8988T (cell line): ENCODE data around the gene ATOSA.
A peak's percentile ranks its signal among the peaks of the same experiment; 100 is the strongest.

ENCODE experiments used
- DNase-seq: peaks from one replicate; pipeline ENCODE4 v3.0.0; 2011

The ATOSA gene

DNA sequence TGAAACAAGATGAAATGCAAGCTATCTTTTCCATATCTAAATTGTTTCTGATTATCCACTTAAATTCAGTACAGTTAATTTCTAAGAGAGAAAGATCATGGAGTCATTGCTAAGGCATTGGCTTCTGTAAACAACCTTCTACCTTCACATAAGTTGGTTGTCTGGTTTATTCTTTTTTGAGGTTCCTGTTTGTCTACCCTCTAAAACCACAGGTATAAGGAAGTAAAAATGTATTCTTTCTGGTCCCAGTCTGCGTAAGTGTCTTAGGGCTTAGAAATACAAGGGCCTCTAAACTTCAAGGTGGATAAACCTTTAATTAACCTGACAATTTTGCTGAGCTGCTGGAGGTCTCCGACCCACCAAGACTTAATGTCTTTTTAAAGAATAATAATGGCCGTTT, 3.6 kb upstream of the ATOSA start:
- no peak for DNase-seq

DNA sequence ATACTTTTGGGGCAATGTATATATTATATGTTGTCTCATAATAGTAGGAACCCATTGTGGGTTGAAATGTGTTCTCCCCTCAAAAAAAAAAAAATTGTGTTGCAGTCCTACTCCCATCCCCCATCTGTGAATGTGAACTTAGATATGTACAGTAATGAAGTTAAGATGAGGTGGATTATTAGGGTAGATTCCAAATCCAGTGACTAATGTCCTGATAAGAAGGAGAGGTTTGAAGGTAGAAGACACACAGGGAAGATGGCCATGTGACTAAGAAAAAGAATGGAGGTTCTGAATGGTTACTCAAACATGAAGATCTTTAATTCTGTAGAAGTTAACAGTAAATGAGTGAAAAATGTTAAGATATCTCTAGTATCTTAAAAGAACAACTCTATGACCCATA, 3.0 kb upstream of the ATOSA start:
- no peak for DNase-seq

DNA sequence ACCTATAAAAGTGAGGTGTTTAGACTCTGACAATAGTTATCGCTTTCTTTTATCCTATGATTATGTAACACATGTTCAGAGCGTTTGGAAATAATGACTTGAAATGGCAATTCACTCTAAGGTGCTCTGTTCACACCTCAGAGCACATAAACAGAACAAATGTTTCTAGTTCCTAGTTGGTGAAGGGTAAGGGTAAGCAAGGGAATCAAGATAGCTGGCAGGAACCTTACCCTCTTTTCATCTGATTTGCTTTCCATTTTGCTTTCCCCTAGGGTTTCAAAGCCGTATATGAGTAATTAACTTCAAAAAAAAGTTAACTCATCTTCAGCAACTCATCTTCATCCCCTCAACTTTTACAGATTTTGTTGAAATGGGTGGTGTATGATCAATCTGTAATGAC, 2.3 kb upstream of the ATOSA start:
- no peak for DNase-seq

GRCh38 chr15:52680761-52681160, 1.6 kb upstream of the ATOSA start:
- no peak for DNase-seq

- DNase-seq, result no peak
Measured at GRCh38 chr15:52680041-52680391, 828 bp upstream of the ATOSA start.

GRCh38 chr15:52678468-52679231, 538 bp downstream of the ATOSA start:
- peak; percentile 5 for DNase-seq

DNA sequence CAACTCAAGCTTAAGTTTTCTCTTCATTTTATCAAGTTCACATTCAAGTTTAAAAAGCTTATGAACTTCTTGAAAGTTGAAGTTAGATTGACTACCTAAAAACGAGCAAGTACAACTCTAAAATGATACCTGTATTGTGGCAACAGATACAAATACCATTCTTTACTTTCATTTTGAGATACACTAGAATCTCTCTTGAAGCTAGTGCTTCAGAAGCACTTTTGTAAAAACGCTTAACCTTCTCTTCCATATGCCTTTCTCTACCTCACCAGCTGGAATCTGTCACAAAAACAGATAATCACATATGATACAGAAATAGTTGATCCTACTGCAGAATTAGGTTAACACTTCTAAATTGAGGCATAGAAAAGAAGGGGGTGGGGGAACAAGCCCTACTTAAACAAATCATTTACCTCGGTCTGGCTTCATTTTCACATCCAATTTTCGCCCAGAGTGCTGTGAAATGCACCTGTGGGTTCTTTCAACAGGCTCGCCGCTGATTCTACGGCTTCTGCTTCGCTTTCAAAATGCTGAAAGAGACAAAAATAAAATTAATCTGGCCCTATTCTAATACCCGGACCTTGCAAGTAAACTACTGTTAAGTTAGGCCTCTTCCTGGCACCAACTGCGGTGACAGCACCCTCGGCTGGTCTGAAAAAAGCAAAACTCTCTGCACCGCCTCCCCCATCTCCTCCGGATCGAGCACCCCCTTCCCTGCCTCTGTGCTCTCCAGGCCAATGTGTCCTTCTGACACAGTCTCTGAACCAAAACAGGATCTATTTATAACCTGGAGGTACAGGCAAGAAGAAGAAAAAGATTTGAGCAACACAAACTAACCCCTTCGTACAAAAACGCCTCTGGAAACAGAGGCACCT, 1.4 kb downstream of the ATOSA start:
- no peak for DNase-seq

DNA sequence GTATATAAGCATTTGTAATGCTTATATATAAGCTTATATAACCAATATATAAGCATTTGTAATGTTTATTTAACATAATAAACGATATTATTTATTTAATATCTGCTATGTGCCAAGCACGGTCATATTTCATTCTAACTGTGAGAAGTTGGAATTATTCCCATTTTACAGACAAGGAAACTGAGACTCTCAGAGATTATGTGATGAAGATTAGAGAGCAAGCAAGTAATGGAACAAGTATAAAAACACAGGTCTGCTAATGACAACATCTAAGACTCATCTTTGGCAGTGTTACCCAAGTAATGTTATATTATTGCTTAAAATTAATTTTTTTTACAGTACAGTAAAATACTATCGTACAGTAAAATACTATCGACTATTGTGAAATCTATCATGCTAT, 4.4 kb downstream of the ATOSA start:
- no peak for DNase-seq

- DNase-seq, result no peak
Measured at GRCh38 chr15:52673734-52674133, 5.5 kb downstream of the ATOSA start.

- DNase-seq, result no peak
Measured at GRCh38 chr15:52673312-52673711, 5.9 kb downstream of the ATOSA start.

DNA sequence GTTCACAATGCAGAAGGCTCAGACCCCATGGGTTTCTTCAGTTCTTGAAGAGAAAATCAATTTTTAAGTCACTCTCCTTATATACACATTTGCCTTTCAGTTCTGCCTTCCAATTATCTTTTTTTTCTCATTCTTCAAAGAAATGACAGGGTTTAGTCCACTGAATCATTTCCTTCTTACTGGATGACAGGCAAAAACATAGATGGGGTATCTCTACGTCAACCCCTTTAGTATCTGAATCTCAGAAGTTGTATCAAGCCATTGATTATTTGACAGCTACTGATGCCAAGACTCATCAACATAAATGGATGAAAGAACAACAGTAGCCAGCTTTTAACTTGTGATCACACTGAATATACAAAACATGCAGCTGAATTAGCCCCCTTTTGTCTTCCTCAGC, 6.5 kb downstream of the ATOSA start:
- DNase-seq, result no peak

GRCh38 chr15:52670087-52670486, 9.1 kb downstream of the ATOSA start:
- no peak for DNase-seq

GRCh38 chr15:52668133-52668532, 11.1 kb downstream of the ATOSA start:
- DNase-seq, result no peak

DNA sequence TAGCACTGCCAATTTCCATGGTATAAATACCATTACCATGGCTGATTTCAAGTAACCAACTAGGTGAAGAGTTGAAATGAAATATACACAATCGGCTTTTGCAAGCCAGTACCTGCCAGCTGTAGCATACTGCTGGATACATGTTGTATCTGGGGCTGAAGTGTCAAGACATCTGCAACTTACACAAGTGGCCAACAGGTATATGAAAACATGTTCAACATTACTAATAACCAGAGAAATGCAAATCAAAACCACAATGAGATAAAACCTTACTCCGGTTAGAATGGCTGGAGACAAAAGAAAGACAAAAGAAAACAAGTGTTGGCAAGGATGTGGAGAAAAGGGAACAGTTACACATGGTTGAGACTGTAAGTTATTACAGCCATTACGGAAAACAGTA, 11.6 kb downstream of the ATOSA start:
- no peak for DNase-seq

GRCh38 chr15:52663536-52664294, 15.5 kb downstream of the ATOSA start:
- no peak for DNase-seq

GRCh38 chr15:52661909-52662308, 17.3 kb downstream of the ATOSA start:
- DNase-seq, result no peak

- no peak for DNase-seq
Measured at GRCh38 chr15:52660192-52660591, 19.0 kb downstream of the ATOSA start.

DNA sequence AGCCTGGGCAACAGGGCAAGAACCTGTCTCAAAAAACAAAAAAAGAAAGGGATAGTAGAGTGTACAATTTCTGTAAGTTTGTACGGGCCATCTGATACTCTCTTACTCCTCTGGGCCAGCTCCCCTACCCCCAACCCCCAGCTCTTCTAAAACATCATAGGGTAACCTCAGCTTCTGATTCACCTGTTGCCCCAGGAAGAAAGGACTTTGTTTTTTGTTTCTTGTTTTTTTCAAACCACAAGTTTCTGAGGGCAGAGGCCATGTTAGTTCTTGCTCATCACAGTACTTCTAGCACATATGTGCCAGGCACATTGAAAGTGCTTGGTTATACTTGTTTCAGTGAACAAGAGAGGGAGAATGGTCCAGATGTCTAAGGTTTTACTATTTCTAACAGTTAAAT, 20.2 kb downstream of the ATOSA start:
- no peak for DNase-seq

GRCh38 chr15:52657338-52657737, 21.9 kb downstream of the ATOSA start:
- no peak for DNase-seq

GRCh38 chr15:52656412-52656811, 22.8 kb downstream of the ATOSA start:
- no peak for DNase-seq

GRCh38 chr15:52653431-52653964, 25.7 kb downstream of the ATOSA start:
- DNase-seq, result no peak

- no peak for DNase-seq
Measured at GRCh38 chr15:52652984-52653383, 26.2 kb downstream of the ATOSA start.

GRCh38 chr15:52652286-52652685, 26.9 kb downstream of the ATOSA start:
- no peak for DNase-seq
